GM12878 (cell line): ENCODE results near the gene ZNF423.

Experiments
- CEBPB ChIP-seq, 2 experiments: fragments of 150-350 bp in 1 of 2; IDR thresholded peaks; 2 replicates each; pipeline ENCODE4 v1.6.1; 2012 to 2014; ENCODE audit warnings: low read depth in 2 of 2, low read length in 2 of 2, borderline replicate concordance in 1 of 2, inconsistent platforms in 1 of 2
- EZH2 ChIP-seq: IDR thresholded peaks from 2 replicates; pipeline ENCODE4 v1.6.1; 2012; ENCODE audit warnings: low read depth, mild to moderate bottlenecking, control low read depth, inconsistent platforms, low read length, borderline replicate concordance; ENCODE audit not compliant: control insufficient read depth
- POLR2AphosphoS5 ChIP-seq: IDR thresholded peaks from 2 replicates; pipeline ENCODE4 v1.6.1; 2011; ENCODE audit warnings: mild to moderate bottlenecking, low read length, inconsistent platforms
- STAT1 ChIP-seq: fragments of 450-650 bp; conservative IDR thresholded peaks from 2 replicates; pipeline ENCODE4 v1.6.1; 2014; ENCODE audit warnings: antibody characterized with exemption, mild to moderate bottlenecking
- TCF7 ChIP-seq: IDR thresholded peaks from 2 replicates; pipeline ENCODE4 v1.6.1; 2014; ENCODE audit warnings: antibody characterized with exemption, borderline replicate concordance
- TF ChIP-seq, protein P1 (sequence below), 3 experiments: IDR thresholded peaks in 2 of 3; conservative IDR thresholded peaks in 1 of 3; 2 replicates each; pipeline ENCODE4 v1.5.1; 2011; ENCODE audit warnings: low read depth in 3 of 3, low read length in 3 of 3, mild to moderate bottlenecking in 3 of 3, control low read depth in 2 of 3, moderate library complexity in 2 of 3, inconsistent platforms in 1 of 3, mixed read lengths in 1 of 3; ENCODE audit not compliant: control insufficient read depth in 2 of 3, insufficient read depth in 1 of 3; ENCODE audit errors: extremely low read depth in 1 of 3
- TF ChIP-seq, protein P2 (sequence below): fragments of 150-350 bp; IDR thresholded peaks from 2 replicates; pipeline ENCODE4 v1.6.1; 2014; ENCODE audit warnings: mild to moderate bottlenecking, low read depth, low read length

GRCh38 chr16:49439050-49439449, 416.9 kb downstream of the ZNF423 start:
- TF ChIP-seq, protein P1, sequence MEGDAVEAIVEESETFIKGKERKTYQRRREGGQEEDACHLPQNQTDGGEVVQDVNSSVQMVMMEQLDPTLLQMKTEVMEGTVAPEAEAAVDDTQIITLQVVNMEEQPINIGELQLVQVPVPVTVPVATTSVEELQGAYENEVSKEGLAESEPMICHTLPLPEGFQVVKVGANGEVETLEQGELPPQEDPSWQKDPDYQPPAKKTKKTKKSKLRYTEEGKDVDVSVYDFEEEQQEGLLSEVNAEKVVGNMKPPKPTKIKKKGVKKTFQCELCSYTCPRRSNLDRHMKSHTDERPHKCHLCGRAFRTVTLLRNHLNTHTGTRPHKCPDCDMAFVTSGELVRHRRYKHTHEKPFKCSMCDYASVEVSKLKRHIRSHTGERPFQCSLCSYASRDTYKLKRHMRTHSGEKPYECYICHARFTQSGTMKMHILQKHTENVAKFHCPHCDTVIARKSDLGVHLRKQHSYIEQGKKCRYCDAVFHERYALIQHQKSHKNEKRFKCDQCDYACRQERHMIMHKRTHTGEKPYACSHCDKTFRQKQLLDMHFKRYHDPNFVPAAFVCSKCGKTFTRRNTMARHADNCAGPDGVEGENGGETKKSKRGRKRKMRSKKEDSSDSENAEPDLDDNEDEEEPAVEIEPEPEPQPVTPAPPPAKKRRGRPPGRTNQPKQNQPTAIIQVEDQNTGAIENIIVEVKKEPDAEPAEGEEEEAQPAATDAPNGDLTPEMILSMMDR (IDR thresholded peaks at IDR 0.05 in 2 of 3, conservative IDR thresholded peaks at IDR 0.05 in 1 of 3; ENCODE audit: control insufficient read depth in 2 of 3, extremely low read depth in 1 of 3, insufficient read depth in 1 of 3, low read depth in 3 of 3, low read length in 3 of 3): no peak
- no peak for TF ChIP-seq STAT1
- no peak for TF ChIP-seq POLR2AphosphoS5
- no peak for TF ChIP-seq TCF7
- TF ChIP-seq, protein P2, sequence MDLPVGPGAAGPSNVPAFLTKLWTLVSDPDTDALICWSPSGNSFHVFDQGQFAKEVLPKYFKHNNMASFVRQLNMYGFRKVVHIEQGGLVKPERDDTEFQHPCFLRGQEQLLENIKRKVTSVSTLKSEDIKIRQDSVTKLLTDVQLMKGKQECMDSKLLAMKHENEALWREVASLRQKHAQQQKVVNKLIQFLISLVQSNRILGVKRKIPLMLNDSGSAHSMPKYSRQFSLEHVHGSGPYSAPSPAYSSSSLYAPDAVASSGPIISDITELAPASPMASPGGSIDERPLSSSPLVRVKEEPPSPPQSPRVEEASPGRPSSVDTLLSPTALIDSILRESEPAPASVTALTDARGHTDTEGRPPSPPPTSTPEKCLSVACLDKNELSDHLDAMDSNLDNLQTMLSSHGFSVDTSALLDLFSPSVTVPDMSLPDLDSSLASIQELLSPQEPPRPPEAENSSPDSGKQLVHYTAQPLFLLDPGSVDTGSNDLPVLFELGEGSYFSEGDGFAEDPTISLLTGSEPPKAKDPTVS: no peak
- no peak for TF ChIP-seq EZH2
- TF ChIP-seq CEBPB (IDR thresholded peaks at IDR 0.05; ENCODE audit: borderline replicate concordance in 1 of 2, low read depth in 2 of 2, low read length in 2 of 2): no peak
